SIG-M5 treated with dmso at 0.1 percent for 504 hours (cell line): ENCODE measurements around the gene LY6G5B.
A peak's percentile ranks its signal among the peaks of the same experiment; 100 is the strongest.

ENCODE experiments used
- DNase-seq: peaks from one replicate; lab custom pipeline; 2025; ENCODE audit not compliant: unreplicated experiment; lab: John Stamatoyannopoulos, UW

Gene LY6G5B

DNA sequence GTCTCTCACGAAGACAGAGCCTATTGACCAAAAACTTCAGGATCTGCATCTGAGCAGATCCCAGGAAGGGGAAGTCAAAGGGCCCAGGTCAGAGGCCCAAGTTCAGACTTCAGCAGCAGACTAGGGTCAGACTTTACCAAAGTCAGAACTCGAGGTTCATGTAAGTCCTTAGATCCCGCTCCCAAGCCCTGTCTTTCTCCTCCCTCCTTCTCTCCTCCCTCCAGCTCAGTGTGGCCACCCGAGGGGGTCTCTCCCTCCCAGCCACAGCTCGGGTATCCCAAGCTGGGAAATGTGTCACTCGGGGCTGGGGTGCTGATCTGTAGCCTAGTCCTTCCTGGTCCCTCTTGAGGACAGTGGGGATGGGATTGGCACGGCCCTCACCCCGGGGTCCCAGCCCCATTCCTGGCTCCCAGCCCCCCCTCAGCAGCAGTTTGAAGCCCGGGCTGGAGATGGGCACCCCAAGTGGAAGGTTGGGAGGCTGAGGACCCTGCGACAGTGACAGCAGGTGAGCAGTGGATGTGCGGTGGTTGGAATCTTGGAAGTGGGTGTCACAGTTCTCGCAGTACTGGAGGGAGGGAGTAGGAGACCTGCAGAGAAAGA, 7.6 kb upstream of the LY6G5B start:
- DNase-seq: no peak

DNA sequence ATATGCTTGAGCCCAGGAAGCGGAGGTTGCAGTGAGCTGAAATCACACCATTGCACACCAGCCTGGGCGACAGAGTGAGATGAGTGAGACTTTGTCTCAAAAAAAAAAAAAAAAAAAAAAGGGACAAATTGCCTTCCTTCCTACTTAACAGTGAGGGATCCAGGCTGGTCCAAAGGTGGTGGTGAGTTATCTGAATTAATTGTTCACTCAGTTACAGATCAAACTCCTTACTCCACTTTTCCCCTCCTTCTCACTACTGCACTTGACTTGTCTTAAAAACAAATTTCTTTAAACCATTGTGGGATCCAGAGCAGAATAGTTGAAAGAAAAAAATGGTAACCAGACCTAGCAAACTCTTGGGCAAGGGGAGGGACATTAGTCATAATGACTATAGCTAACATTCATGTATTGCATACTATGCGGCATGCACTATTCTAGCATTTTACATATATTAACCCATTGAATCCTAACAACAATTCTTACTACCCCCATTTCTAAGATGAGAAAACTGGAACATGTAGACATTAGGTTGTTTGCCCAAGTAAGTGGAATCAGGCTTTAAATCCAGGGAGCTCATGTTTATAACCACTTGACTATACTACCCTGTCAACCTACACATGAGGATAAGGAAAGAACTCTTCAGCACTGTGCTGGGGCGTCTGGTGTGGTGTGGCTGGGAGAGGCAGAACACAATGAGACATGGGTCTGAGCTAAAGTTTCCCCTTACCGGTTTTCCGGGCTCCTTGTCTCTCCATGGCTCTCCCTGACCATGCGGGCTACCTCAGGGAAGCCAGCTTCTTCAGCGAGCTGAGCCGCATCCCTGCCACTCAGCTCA, 6.4 kb upstream of the LY6G5B start:
- no peak for DNase-seq

DNA sequence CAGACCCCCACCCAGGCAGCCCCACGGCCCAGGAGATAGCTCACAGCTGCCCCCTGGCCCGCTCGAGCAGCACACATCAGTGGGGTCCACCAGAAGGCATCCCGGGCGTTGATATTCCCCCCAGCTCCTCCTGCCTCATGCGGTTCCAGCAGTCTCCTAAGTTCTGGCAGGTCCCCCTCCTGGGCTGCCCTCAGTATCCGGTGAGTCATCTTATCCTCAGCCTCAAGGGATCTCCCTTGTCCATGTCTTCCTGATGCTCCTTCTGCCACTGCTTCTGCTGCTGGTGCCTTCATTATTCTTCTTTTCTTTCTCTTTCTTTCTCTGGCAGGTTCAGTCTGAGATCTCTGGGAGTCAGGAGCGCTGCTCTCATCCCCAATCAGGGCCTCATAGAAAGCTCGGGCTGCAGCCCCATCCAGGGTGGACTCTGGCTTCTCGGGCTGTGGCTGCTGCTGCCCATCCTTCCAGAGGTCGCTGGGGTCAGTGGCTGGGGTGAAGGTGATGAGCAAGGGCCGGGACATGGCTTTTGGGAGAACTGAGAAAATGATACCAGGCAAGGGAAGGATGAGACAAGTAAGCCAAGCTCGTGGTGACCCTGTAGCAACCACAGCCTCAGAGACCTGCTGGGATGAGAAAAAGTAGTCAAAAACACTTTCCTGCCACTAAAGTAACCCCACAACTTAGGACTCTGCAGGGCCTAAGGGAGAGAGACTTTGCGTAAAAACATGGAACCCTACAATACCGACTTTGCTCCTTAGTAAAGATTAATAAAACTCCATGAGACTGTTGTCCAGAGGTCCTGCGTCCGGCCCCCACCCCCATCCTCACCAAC, 5.6 kb upstream of the LY6G5B start:
- peak; percentile 47 for DNase-seq

DNA sequence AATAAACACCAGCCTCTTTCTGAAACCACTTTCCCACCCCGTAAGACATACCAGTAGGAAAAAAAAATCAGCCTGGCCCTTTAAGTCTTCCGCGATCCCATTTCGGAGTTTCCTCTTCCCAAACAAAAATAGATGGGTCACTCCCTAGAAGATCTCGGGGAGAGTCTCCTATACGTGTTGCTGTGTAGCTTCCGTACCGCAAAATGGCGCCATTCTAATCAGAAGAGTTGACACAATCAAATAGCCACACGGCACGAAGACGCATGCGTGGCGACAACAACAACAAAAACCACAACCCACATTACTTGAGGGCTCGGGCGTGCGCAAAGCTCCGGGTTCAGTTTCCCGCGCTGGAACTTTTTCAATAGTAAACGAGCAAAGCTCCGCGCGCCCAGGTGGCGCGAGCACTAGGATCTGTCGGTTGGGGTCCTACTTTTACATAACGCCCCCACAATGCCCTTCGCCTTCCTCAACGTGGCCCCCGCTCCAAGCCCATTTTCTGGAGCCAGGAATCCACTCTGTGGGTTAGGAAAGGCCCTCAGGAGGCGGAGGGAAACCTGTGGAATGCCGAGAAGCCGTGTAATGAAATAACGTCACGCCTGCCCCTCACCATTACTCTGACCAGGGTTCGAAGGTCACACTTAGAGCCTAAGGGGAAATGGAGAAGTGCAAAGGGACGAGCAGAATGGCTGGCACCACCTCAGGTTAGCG, 4.8 kb upstream of the LY6G5B start, which contains the start of gene GPANK1:
Gene GPANK1, minus strand, starts transcription at position 208 of the 711 bp plus-strand sequence. CDS start 519 bp downstream, outside the sequence.
- peak; percentile 96 for DNase-seq

DNA sequence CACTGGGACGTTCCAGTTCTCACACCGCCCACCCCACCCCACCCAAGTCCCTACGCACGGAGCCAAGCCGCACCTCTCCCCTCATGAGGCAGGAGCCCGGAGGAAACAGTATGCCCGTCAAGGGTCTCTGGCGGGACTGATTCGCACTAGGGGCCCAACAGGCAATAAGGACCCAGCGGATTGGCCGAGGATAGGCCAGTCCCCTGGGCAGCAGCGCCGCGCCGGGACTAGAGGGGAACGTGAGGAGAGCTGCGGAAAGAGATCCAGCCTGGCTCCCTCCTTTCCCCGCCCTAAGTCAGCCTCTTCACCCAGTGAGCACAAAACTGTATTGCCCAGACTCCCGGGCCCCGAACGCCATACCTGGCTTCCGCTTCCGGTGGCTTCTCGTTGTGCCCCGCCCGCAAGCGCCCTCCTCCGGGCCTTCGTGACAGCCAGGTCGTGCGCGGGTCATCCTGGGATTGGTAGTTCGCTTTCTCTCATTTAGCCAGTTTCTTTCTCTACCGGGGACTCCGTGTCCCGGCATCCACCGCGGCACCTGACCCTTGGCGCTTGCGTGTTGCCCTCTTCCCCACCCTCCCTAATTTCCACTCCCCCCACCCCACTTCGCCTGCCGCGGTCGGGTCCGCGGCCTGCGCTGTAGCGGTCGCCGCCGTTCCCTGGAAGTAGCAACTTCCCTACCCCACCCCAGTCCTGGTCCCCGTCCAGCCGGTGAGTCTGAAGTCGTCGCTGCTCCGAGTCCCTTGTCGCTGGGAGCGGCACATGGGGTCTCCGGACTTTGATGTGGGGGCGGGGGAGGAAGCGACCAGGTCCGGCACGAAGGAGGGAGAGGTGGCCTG, 4.1 kb upstream of the LY6G5B start, which contains the start of gene CSNK2B:
Gene CSNK2B, plus strand, starts transcription at position 580 of the 836 bp plus-strand sequence. CDS start 752 bp downstream, outside the sequence.
- peak; percentile 98 for DNase-seq

DNA sequence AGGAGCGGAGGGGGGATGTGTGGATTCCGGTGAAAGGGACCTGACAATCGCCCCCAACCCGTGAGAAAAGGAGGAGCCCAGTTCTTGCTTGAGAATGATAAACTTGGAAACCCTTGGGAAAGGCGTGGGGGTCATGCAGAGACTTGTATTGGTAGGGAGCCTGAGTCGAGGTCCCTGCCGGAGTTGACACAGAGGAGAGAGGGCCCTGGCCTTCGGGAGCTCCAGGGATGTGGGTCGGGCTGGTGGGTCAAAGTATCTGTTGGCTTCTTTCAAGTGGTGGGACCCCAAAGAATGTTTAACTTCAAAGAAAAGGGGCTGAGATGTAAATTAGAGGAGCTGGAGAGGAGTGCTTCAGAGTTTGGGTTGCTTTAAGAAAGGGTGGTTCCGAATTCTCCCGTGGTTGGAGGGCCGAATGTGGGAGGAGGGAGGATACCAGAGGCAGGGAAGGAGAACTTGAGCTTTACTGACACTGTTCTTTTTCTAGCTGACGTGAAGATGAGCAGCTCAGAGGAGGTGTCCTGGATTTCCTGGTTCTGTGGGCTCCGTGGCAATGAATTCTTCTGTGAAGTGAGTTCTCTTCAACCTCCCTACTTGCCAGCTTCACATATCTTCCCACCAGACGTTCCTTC, 3.3 kb upstream of the LY6G5B start:
- DNase-seq: no peak

DNA sequence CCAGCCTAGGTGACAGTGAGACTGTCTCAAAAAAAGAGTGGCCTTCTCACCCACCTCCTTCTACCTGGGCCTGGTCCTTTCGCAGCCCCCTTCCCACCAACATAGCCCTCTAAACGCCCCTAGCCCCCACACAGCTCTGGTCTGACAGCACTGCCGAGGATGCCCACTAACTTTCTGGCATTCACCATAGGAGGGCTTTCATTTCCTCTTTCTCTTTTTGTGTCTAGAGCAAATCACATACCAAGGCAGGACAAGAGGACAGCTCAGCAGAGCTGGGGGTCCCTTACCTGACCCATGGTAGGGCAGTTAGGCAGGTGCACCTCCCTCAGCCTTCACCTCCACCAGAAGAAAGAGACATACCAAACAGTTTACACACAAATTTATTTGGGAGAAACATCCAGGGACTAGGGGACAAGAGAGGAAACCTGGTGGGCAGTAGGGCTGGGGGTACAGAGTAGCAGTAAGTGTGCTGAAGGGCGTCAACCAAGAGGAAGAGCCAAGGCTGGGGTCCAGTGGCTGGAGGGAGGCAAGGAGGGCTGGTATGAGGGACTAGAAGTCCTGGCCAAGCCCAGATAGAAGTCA, 6.6 kb downstream of the LY6G5B start:
- DNase-seq: peak; percentile 39

DNA sequence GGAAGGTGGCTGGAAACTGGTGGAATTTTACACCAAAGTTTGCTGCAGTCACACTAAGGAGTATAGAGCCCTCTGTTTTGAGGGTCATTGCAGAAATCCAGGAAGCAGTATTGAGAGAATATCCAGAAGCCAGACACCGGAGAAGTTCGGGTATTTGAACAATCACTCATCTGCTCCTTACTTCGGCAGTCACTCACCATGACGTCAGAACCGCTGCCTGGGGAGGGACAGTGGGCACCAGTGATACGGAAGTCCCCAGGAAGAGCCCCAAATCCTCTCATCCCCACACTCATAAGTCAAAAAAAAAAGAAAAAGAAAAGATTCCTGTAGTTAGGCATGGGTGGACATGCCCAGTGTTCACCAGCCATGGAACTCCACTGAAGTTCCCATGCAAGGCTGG, 7.1 kb downstream of the LY6G5B start:
- DNase-seq: no peak

DNA sequence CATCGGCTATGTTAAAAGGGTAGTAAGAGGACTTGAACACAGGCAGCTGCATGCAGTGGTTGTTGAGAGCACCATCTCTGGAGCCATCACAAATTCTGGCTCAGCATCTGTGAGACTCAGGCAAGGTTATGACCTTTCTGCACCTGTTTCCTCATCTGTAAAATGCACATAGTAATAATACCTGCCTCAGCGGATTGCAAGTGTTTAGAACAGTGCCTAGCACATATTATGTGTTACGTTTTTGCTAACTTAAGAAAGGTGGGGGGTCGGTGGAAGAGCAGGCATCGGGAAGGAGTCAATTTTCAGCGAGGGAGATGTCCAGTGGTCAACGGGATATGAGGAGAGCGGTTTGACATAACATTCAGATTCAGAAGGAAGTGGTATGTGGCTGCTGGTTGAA, 8.2 kb downstream of the LY6G5B start:
- no peak for DNase-seq

DNA sequence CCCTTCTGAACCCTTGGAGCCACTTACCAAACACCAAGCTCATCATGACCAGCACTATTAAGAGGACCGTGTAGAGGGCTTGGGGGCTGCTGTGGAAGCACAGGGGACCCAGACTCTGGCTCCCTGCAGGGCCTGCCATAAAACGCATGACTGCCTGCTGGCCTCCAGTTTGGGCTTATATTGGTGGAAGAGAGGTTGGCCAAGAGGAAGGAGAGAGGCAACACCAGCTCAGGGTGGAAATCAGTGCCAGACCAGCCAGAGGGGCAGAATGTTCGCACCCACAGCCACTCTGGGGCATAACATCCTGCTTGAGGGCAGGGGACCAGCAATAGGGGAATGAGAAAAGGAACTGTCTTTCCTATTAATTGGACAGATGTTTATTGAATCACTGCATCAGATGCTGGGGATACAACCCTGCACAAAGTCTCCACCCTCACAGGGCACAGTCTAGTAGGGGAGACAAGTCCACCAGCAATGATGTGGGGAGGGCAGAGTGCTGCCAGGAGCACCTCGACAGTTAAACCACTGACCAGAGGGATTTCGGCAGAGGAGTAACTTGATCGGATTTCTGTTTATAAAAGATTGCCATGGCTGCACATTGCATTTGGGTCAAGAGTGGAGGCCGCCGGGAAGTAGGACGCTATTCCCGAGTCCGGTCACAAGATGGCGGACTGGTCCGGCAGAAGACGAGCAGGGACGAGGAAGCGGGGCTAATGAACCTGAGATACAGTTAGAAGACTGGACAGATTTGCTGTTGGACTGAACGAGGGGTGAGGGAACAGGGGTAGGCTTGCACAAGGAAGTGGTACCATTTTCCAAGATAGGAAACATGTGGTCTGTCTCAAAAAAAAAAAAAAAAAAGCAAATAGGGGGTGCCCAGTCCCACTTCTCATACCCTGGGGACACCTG, 10.7 kb downstream of the LY6G5B start, which contains the start of gene LY6G5C:
Gene LY6G5C, minus strand, starts transcription at position 842 of the 909 bp plus-strand sequence. Its CDS starts 694 bp downstream, at position 148.
- peak; percentile 62 for DNase-seq

DNA sequence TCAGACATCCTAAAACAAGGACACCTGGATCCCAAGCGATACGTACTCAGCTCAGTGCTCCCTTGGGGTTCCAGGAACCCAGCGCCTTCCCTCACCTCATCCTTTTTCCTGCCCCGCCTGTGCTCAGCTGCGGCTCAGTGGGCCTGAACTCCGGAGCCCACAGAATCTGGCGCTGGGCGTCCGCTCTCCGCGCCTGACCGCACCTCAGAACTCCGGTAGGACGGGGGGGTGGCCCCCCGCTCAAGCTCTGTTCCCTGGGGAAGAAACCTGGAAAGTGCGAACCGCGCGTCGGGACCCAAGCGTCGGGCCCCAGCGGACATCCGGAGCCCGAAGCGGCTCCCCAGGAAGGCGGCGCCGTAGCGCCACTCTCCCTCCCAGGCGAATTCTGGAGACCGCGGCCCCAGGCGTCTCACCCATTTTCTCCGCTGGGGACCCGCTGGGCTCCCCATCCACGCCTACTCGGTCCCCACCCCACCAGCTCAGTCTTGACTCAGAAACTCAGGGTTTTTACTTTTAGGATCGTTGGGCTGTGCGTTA, 11.4 kb downstream of the LY6G5B start:
- no peak for DNase-seq

DNA sequence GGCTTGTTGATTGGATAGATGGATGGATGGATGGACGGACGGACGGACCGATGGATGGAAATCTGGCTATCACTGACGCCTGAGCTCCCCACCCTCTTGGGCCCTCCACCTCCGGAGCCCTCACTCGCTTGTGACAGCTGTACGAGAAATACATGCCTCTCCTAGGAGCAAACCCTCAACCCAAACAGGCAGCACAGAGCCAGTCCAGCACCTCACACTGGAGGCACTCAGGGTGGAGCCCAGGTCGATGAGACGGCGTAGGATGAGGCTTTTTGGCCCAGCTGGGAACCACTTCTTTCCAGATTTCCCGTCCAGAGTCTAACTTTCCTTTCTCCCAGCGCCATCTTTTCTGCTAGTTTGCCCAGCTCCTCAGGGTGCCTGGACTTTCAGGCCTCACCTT, 13.8 kb downstream of the LY6G5B start:
- no peak for DNase-seq

DNA sequence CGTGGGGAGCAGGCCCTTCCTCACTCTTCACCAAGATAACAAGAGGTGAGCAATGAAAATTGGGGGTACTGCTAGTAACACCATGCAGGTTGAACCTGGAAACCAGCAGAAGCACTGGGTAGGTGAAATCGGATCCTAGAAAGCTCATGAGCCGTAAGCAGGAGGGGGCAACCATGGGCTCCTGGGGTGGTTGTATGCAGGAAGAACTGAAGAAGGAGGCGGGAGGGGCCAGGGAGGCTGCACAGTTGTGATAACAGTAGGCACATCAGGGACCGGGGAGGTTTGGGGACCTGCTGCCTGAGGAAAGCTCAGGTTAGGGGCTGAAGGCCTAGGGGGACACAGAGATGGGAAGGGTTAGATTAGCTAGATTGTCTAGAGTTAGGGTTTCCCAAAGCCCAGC, 16.7 kb downstream of the LY6G5B start:
- no peak for DNase-seq

DNA sequence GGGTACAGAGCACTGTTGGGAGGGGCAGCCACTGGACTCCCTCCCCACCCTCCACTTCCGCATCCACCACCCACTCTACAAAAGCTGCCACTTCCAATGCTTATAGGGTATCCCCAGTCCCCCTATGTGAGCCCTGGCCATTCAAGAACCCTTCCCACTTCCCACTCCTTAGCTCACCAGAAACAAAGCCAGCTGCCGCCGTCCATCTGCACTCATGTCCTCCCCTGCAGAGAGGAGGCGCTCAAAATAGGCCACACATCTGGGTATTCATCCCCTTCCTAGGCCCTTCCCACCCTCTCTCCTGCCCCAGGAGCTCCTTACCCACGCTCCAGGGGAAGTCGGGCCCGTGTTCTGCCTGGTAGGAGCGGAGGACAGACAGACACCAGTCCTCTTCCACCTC, 17.5 kb downstream of the LY6G5B start:
- DNase-seq: no peak

DNA sequence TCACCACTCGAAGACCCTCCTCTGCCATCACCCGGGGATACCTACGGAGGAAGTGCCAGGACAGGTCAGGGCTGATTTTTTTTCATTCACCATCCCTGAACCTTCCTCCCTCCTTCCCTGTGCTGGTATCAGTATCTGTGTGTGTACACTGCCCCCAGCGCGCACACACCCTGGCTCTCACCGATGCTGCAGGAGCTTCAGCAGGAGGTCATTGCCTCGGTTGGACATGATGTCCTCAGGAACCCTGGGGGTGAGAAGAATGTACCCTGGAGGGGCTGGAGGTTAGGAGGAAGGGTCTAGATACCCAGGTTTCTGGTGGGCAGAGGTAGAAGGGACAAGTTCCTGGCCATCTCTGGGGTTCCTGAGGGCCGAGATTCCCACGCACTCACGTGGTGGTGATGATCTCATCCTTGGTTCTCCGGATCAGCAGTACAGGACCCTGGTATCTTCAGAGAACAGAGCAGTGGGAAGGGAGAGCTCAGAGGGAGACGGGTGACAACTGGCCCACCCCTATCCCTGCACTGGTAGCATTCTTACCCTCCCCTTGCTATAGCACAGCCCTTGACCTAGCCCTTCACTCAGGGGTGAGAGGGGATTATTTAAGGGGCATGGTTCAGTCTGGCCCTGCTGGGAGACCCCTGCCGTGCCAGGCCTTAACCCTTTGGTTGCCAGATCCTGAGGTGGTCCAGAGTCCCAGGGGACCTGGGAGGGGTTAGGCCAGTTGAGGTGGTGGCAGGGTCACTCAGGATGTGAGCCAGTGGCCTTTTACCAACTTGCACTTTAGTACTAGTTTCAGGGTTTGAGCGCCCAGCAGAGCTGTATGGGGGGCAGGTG, 18.3 kb downstream of the LY6G5B start:
- no peak for DNase-seq

DNA sequence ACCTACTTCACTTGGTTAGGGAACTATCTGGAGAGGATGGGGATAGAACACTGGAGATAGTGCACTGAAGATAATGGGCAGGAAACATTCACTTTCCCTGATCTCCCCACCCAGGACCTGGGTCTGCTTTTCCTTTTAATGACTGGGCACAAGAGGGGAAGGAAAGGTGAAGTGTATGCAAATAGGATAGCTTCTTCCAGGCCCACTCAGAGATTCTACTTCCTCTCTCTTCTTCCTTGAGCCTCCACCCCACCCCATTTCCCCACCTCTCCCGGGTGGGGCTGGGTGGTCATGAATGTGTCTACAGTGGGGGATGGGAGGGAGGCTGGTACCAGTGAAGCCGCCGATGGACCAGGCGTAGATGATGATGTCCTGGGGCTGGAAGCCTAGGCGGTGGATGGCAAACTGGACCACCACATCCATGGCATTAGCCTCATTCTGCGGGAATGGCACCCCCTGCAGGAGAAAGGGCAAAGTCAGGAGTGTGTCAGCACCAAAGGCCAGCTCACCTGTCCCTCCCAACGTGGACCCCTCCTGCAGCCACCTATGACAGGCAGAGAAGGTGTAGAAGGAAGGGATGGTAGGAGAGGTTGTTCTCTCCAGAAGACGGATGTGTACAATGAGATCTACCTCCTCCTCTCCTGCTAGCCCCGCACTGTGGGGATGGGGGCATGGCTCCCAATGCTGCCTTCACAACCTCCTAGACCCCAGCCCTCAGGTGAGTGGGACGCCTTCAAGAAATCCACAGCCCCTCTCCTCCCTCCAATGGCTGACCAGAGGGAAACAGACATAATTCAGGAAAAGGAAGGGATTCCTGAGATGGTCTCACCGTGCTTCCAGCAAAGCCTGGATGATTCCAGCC, 19.7 kb downstream of the LY6G5B start:
- DNase-seq: no peak
